Endothelial cell of umbilical vein (primary cell): Measurements from ENCODE around the gene FOXP1. TPM values are rescaled to one million over a fixed set of nuclear protein-coding genes. Genes with fewer than 3 reads are reported as not detected.

Experiments used
- BruUV-seq: library from RNA; stranded (reverse); fragments of 400-500 nt; replicated peaks from 2 replicates; lab custom pipeline; 2021; lab: Mats Ljungman, UMichigan
- CTCF ChIA-PET: fragments of 300-600, 350-600 bp; sonication (Branson Sonifier 250); formaldehyde crosslinking; loops from one replicate; lab custom pipeline; 2021; ENCODE audit warnings: antibody characterized with exemption, inconsistent platforms; lab: Charles Lee
- POLR2A ChIA-PET: fragments of 300-600, 350-600 bp; sonication (Branson Sonifier 250); formaldehyde crosslinking; loops from one replicate; lab custom pipeline; 2021; ENCODE audit warnings: antibody characterized with exemption, inconsistent platforms; lab: Charles Lee
- DNase-seq: peaks from one replicate; pipeline ENCODE4 v3.0.0-alpha.2; 2011; ENCODE audit warnings: low read depth, low spot score
- FAIRE-seq: peaks from 2 replicates; lab custom pipeline; 2011; peaks lifted over from hg19 to GRCh38; lab: Jason Lieb, UNC
- H2AFZ ChIP-seq: 2 replicates; pipeline ENCODE4 v1.6.0; 2012; ENCODE audit warnings: low read depth, low read length, control low read depth, inconsistent platforms
- H3K27ac ChIP-seq: 2 replicates; pipeline ENCODE4 v1.5.1; 2011; ENCODE audit warnings: low read depth, mild to moderate bottlenecking, control low read depth, low read length, moderate library complexity; ENCODE audit not compliant: insufficient read depth
- H3K27me3 ChIP-seq, 2 experiments: 2 replicates each; pipeline versions ENCODE4 v1.6.0 to v1.6.1; 2011; ENCODE audit warnings: low read length in 2 of 2, mixed read lengths in 1 of 2; ENCODE audit not compliant: control insufficient read depth in 2 of 2, insufficient read depth in 2 of 2
- H3K36me3 ChIP-seq, 2 experiments: 2 replicates in 1 of 2; 3 replicates in 1 of 2; pipeline ENCODE4 v1.5.1; 2011; ENCODE audit warnings: low read length in 2 of 2, mild to moderate bottlenecking in 1 of 2, moderate library complexity in 1 of 2; ENCODE audit not compliant: control insufficient read depth in 2 of 2, insufficient read depth in 2 of 2; ENCODE audit errors: extremely low read depth in 1 of 2
- H3K4me1 ChIP-seq: 3 replicates; pipeline ENCODE4 v1.5.1; 2011; ENCODE audit warnings: mild to moderate bottlenecking, low read length; ENCODE audit not compliant: control insufficient read depth, insufficient read depth; ENCODE audit errors: extremely low read depth
- H3K4me2 ChIP-seq: 2 replicates; pipeline ENCODE4 v1.6.1; 2011; ENCODE audit warnings: low read length, control low read depth, mixed read lengths; ENCODE audit not compliant: insufficient read depth
- H3K4me3 ChIP-seq, 3 experiments: fragments of 200-600 bp in 1 of 3; sonication (generic), shearing (Covaris generic) in 1 of 3; replicated peaks in 1 of 3; 2 replicates each; pipeline ENCODE4 v1.5.1; 2011 to 2016; ENCODE audit warnings: control low read depth in 3 of 3, low read length in 3 of 3, mild to moderate bottlenecking in 2 of 3, inconsistent platforms in 1 of 3, low read depth in 1 of 3, moderate library complexity in 1 of 3; ENCODE audit not compliant: insufficient read depth in 1 of 3
- H3K79me2 ChIP-seq: 2 replicates; pipeline ENCODE4 v1.6.0; 2012; ENCODE audit warnings: low read length, inconsistent platforms; ENCODE audit not compliant: control insufficient read depth, insufficient read depth
- H3K9ac ChIP-seq: replicated peaks from 2 replicates; pipeline ENCODE3; 2011; ENCODE audit warnings: low read length, control low read depth; ENCODE audit not compliant: insufficient read depth; ENCODE audit errors: extremely low read depth
- H3K9me1 ChIP-seq: replicated peaks from 3 replicates; pipeline ENCODE4 v1.6.0; 2011; ENCODE audit warnings: mild to moderate bottlenecking, low read length; ENCODE audit not compliant: control insufficient read depth, insufficient read depth; ENCODE audit errors: extremely low read depth
- H3K9me3 ChIP-seq: replicated peaks from 2 replicates; pipeline ENCODE4 v1.5.1; 2012; ENCODE audit warnings: low read length, inconsistent platforms; ENCODE audit not compliant: control insufficient read depth, insufficient read depth
- H4K20me1 ChIP-seq: replicated peaks from 2 replicates; pipeline ENCODE3; 2011; ENCODE audit warnings: mild to moderate bottlenecking, low read length; ENCODE audit not compliant: control insufficient read depth, insufficient read depth; ENCODE audit errors: extremely low read depth
- CTCF ChIP-seq, 2 donors: IDR thresholded peaks; 1 replicate in 1 of 2; 2 replicates in 1 of 2; pipeline ENCODE4 v1.5.1; 2011; ENCODE audit warnings: low read length in 2 of 2, mild to moderate bottlenecking in 2 of 2, moderate library complexity in 2 of 2, control low read depth in 1 of 2, inconsistent platforms in 1 of 2, low read depth in 1 of 2; ENCODE audit not compliant: insufficient read depth in 1 of 2; ENCODE audit errors: extremely low read depth in 1 of 2
- EZH2 ChIP-seq: IDR thresholded peaks from 2 replicates; pipeline ENCODE4 v1.6.1; 2012; ENCODE audit warnings: borderline replicate concordance, low read depth, mild to moderate bottlenecking, moderate library complexity, low read length, inconsistent platforms; ENCODE audit not compliant: severe bottlenecking
- FOS ChIP-seq: IDR thresholded peaks from 2 replicates; pipeline ENCODE4 v1.6.1; 2011; ENCODE audit warnings: mild to moderate bottlenecking, low read length, moderate library complexity, borderline replicate concordance; ENCODE audit not compliant: insufficient read depth
- GATA2 ChIP-seq: IDR thresholded peaks from 2 replicates; pipeline ENCODE4 v1.7.0; 2011; ENCODE audit warnings: low read depth, mild to moderate bottlenecking, moderate library complexity, mixed read lengths, low read length; ENCODE audit not compliant: insufficient read length, insufficient read depth
- JUN ChIP-seq: IDR thresholded peaks from 2 replicates; pipeline ENCODE4 v1.6.1; 2011; ENCODE audit warnings: borderline replicate concordance, low read depth; ENCODE audit not compliant: insufficient read length, insufficient read depth
- MAX ChIP-seq: IDR thresholded peaks from 2 replicates; pipeline ENCODE4 v1.6.1; 2011; ENCODE audit not compliant: insufficient read depth, insufficient read length
- MYC ChIP-seq: IDR thresholded peaks from one replicate; pipeline ENCODE4 v1.6.1; 2011; ENCODE audit warnings: mild to moderate bottlenecking, low read depth, low read length
- POLR2A ChIP-seq: IDR thresholded peaks from 2 replicates; pipeline ENCODE4 v1.6.1; 2012; ENCODE audit warnings: low read depth, mild to moderate bottlenecking, control low read depth, low read length
- POLR2AphosphoS5 ChIP-seq: IDR thresholded peaks from 2 replicates; pipeline ENCODE4 v1.6.1; 2012; ENCODE audit warnings: low read depth, mild to moderate bottlenecking, control low read depth, low read length, moderate library complexity; ENCODE audit not compliant: insufficient read depth
- dilution Hi-C: fragments of 300-500 bp; cut with MboI; formaldehyde crosslinking; loops from one replicate; pipeline ENCODE4 v1.15.0; 2019; ENCODE audit warnings: low sequenced_read_pairs; ENCODE audit not compliant: extremely low pct_ligation_motif_present
- intact Hi-C: fragments of 100-400 bp; cut with micrococcal nuclease; formaldehyde crosslinking; loops from one replicate; pipeline ENCODE4 v1.10.0; 2022
- polyA plus RNA-seq, 4 experiments: library from polyadenylated mRNA; depleted of rRNA in 3 of 4; stranded (reverse) in 3 of 4; unstranded in 1 of 4; fragments of >200 nt; gene quantifications; 2 replicates each; pipeline versions ENCODE4 v1.2.1 to v1.2.3, GENCODE V29; 2011 to 2012; ENCODE audit warnings: missing spikeins in 1 of 4
- total RNA-seq: library from RNA; stranded (reverse); gene quantifications from 2 replicates; pipeline ENCODE4 v1.2.3, GENCODE V29; 2021

FOXP1 gene
- total and polyA plus RNA-seq, 2 donors (not counting 3 experiments of a cell fraction or from before 2014, with no cell fraction given), result 41.0 to 107 TPM

GRCh38 chr3:71005702-71006321, 577.7 kb downstream of the FOXP1 start:
- dilution Hi-C loops, result no loop called here
- POLR2A ChIA-PET, result interaction anchor here (0.7 kb wide), 1 partner anchor 28 kb away, joined by 3 read pairs; no protein-coding TSS in a partner anchor
- Histone ChIP-seq H3K27me3 (no peaks in the 10 kb centered on the region), H3K4me3 (peak overlapping the region in 1 of 3 experiments; percentile 40), H3K9ac (peak overlapping the region; percentile 28), H3K79me2 (peaks cover 51% of the 10 kb centered on the region), H3K4me1 (peaks cover 42% of the 10 kb centered on the region), H3K9me3 (no peaks in the 10 kb centered on the region), H3K9me1 (no peaks in the 10 kb centered on the region), H4K20me1 (no peaks in the 10 kb centered on the region), H2AFZ (no peak overlapping the region), H3K27ac (peak overlapping the region; percentile 51), H3K4me2 (peak overlapping the region; percentile 90), H3K36me3 (no peaks in the 10 kb centered on the region)
- intact Hi-C loops, result loop anchor here (1.0 to 10.0 kb wide), 6 partner anchors 59 to 647 kb away; no protein-coding TSS in a partner anchor
- BruUV-seq, result no TSS peak
- CTCF ChIA-PET, result interaction anchor here (0.8 to 3.1 kb wide), 23 partner anchors 9 to 675 kb away, joined by 3 to 28 read pairs (median 4); no protein-coding TSS in a partner anchor
- TF ChIP-seq GATA2 (peak; percentile 77), POLR2AphosphoS5 (peak; percentile 25), JUN (peak; percentile 9), EZH2 (no peak), CTCF (IDR thresholded peaks at IDR 0.05; ENCODE audit: extremely low read depth in 1 of 2, insufficient read depth in 1 of 2, low read depth in 1 of 2, low read length in 2 of 2) (no peak), FOS (peak; percentile 26), MAX (no peak), POLR2A (peak; percentile 41), MYC (no peak)
- FAIRE-seq (peak; percentile 81), DNase-seq (peak; percentile 95)
